GM18517 (cell line): ENCODE data around the gene TH.
"Not testable (repeated sequence)": the region's sequence is repeated elsewhere in the genome, so short reads cannot be mapped to it uniquely, and the experiment has no call there.

ENCODE experiments used
- ATAC-seq: cut with Tn5 transposase; IDR thresholded peaks from one replicate; pipeline ENCODE4 v1.9.1; 2021; ENCODE audit warnings: mild to moderate bottlenecking, moderate library complexity; ENCODE audit not compliant: unreplicated experiment

The TH gene

GRCh38 chr11:2179516-2179915, 7.9 kb upstream of the TH start:
- no peak for ATAC-seq

GRCh38 chr11:2178906-2179494, 7.4 kb upstream of the TH start:
- no peak for ATAC-seq

GRCh38 chr11:2178055-2178773, 6.6 kb upstream of the TH start:
- ATAC-seq, result not testable (repeated sequence)

- no peak for ATAC-seq
These were observed 5.5 kb upstream of the TH start for GRCh38 chr11:2177076-2177475.

GRCh38 chr11:2176389-2176900, 4.8 kb upstream of the TH start:
- ATAC-seq, result no peak

- ATAC-seq, result no peak
These were observed 4.0 kb upstream of the TH start for GRCh38 chr11:2175659-2176058.

- ATAC-seq, result no peak
These were observed 2.7 kb upstream of the TH start for GRCh38 chr11:2174361-2174760.

GRCh38 chr11:2173761-2174160, 2.1 kb upstream of the TH start:
- ATAC-seq, result no peak

GRCh38 chr11:2173150-2173693, 1.6 kb upstream of the TH start:
- ATAC-seq, result no peak

GRCh38 chr11:2172676-2173075, 1.1 kb upstream of the TH start:
- no peak for ATAC-seq

- no peak for ATAC-seq
These were observed 1.7 kb downstream of the TH start for GRCh38 chr11:2169626-2170570.

- no peak for ATAC-seq
These were observed 2.6 kb downstream of the TH start for GRCh38 chr11:2169005-2169378.

GRCh38 chr11:2168286-2169004, 3.2 kb downstream of the TH start:
- no peak for ATAC-seq

- no peak for ATAC-seq
These were observed 4.2 kb downstream of the TH start for GRCh38 chr11:2167141-2168045.

- no peak for ATAC-seq
These were observed 5.3 kb downstream of the TH start for GRCh38 chr11:2166091-2166851.

- ATAC-seq, result no peak
These were observed 6.0 kb downstream of the TH start for GRCh38 chr11:2165571-2165970.

- ATAC-seq, result no peak
These were observed 6.6 kb downstream of the TH start for GRCh38 chr11:2164861-2165555.

- ATAC-seq, result no peak
These were observed 7.5 kb downstream of the TH start for GRCh38 chr11:2164081-2164480.
